A673 (cell line): ENCODE data around the gene OXT.

Source experiments
- EZH2 ChIP-seq: fragments of 200-600 bp; sonication (generic); IDR thresholded peaks from 2 replicates; pipeline ENCODE4 v1.6.1; 2017; ENCODE audit warnings: borderline replicate concordance, low read depth, mild to moderate bottlenecking, mixed read lengths, antibody characterized with exemption, low read length; ENCODE audit not compliant: poor library complexity, severe bottlenecking
- TF ChIP-seq, protein P1 (sequence below): fragments of 300-800, 200-600 bp; sonication (generic); conservative IDR thresholded peaks from 2 replicates; pipeline ENCODE4 v1.5.1; 2017; ENCODE audit warnings: low read depth, mild to moderate bottlenecking, antibody characterized with exemption, low read length, moderate library complexity, mixed read lengths

- TF ChIP-seq, protein P1, sequence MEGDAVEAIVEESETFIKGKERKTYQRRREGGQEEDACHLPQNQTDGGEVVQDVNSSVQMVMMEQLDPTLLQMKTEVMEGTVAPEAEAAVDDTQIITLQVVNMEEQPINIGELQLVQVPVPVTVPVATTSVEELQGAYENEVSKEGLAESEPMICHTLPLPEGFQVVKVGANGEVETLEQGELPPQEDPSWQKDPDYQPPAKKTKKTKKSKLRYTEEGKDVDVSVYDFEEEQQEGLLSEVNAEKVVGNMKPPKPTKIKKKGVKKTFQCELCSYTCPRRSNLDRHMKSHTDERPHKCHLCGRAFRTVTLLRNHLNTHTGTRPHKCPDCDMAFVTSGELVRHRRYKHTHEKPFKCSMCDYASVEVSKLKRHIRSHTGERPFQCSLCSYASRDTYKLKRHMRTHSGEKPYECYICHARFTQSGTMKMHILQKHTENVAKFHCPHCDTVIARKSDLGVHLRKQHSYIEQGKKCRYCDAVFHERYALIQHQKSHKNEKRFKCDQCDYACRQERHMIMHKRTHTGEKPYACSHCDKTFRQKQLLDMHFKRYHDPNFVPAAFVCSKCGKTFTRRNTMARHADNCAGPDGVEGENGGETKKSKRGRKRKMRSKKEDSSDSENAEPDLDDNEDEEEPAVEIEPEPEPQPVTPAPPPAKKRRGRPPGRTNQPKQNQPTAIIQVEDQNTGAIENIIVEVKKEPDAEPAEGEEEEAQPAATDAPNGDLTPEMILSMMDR, result no peak
- no peak for TF ChIP-seq EZH2
These were observed 34.8 kb downstream of the OXT start for GRCh38 chr20:3106185-3106584.
